HG02938 (cell line): ENCODE results near the gene ABI1.
"Not testable (repeated sequence)": the region's sequence is repeated elsewhere in the genome, so short reads cannot be mapped to it uniquely, and the experiment has no call there.

Experiments
- ATAC-seq: cut with Tn5 transposase; IDR thresholded peaks from one replicate; pipeline ENCODE4 v1.9.1; 2021; ENCODE audit warnings: mild to moderate bottlenecking, moderate library complexity; ENCODE audit not compliant: unreplicated experiment

The ABI1 gene

DNA sequence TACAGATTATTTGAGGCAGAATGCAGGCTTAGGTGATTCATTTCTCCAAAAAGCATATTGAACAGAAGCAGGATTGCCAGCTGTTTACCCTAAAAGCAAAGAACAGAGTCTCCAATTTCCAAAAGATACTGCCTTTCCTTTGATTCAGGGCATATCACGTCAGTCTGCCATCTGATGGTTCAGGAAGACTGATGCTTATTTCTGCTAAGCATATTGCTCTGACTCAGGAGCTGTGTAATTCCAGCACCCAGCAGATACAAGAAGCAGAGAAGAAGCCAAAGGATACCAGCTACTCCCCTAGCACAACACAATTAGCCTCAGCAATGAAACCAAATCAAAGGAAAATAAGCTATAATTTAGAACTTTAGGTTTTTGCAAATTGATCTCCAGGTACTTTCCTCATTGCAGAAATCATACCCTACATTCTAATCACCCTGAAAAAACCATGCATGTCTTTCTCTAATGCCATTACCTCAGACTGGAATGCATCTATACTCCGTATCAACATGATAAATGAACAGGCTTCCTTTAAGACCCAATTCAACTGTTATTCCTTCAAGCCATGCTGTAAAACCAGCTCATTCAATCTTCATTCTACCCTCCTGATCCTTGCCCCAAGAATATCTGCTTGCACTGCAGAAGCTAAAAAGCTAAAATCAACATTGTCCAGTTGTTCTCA is 55.1 kb downstream of the ABI1 start:
- no peak for ATAC-seq

DNA sequence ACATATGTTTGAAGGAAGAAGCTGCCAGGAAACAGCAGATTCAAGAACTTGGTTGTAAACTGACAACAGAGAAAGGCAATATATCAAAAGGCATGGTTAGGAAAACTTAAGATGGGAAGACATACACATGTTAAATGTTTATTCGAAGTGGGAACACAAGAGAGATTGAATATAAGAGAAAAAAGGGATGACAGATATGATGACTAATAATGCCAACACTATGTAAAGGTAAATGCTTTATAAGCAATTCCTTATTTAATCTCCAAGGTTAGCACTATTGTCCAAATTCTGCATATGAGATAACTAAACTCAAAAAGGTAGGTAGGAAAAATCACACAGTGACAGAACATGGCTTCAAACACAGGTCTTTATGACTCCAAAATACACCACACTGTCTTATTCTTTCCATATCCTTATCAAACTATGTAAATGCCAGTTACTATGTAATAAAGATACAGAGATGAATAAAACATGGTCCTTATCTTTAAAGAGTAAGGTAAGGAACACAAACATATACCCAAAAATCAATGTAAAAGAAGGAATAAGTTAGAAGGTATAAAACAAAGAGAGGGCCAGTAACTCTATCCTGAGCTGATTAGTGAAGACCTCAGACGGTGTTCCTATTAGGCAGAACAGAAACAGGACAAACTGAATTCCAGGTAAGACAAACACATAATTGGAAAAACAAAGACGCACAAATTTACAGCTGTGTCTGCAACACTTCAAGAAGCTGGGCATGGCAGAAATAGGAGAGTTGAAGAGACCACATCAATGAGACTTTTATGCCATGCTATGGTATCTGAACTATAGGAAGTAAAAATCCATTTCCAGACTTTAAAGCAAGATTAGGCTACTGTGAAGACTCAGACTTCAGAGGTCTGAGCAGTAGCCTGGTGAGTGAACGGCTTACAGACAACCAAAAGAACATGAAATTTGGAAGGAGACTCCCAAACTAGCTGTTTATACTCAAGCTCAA is 56.1 kb downstream of the ABI1 start:
- ATAC-seq = no peak

DNA sequence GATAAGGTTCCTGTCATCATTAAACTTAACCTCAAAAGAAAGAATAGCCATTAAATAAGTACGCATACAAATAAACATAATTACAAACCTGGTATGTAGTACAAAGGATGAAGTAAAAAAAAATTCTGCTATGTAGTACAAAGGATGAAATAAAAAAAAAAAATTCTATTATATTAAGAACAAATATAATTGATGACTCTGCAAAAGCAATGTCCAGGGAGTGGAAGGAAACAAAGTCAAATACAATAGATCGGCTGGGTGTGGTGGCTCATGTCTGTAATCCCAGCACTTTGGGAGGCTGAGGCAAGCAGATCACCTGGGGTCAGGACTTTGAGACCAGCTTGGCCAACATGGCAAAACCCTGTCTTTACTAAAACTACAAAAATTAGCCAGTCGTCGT is 56.9 kb downstream of the ABI1 start:
- no peak for ATAC-seq

DNA sequence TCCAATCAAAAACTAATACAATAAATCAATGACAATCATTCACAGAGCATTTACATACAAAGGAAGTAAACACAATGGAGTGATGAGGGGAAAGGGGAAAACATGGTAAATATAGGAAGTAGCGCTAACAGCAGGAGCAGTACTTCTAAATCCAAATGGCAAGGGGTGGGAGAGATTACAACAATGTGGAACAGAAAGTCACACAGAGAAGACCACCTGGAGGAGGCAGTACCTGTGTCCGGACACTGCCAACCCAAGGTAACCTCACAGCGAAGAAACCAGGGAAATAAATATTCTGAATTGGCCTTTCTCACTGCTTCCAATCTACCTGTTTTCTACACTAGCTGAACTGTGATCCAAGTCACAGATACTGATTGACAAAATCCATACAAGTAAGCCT is 58.2 kb downstream of the ABI1 start:
- ATAC-seq = no peak

DNA sequence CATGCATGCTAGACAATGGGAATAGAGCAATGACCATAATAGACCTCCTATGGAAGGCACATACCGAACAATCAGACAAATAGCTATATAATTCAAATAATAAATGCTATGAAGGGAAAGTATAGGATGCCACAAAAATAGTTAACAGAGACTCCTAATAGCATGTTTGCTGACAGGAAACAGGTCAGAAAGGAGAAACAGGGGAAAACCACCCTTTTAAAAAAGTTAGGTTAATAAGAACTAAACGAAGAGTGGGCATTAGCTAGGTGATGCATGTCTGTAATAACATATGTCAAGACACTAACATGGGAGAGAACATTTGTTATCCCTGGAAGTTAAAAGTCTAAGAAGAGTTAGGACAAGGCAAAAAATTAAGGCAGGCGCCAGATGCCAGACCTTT is 58.9 kb downstream of the ABI1 start:
- no peak for ATAC-seq

DNA sequence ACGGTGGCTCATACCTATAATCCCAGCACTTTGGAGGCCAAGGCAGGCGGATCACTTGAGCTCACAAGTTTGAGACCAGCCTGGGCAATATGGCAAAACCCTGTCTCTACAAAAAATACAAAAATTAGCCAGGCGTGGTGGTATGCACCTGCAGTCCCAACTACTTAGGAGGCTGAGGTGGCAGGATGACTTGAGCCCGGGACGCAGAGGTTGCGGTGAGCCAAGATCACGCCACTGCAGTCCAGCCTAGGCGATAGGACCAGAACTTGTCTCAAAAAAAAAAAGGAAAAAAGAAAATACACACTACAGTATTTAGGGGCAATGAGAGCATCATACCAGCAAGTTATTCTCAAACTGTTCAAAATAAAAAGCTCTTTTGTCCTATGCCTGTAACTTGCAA is 59.5 kb downstream of the ABI1 start:
- no peak for ATAC-seq

DNA sequence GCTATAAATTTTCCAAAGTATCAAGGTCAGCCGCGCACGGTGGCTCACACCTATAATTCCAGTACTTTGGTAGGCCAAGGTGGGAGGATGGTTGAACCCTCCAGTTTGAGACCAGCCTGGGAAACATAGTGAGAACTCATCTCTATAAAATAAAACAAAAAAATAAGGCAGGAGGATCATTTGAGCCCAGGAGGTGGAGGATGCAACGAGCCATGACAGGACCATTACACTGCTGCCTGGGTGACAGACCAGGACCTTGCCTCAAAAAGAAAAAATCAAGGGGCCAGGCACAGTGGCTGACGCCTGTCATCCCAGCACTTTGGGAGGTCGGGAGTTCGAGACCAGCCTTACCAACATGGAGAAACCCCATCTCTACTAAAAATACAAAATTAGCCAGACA is 60.3 kb downstream of the ABI1 start:
- no peak for ATAC-seq

DNA sequence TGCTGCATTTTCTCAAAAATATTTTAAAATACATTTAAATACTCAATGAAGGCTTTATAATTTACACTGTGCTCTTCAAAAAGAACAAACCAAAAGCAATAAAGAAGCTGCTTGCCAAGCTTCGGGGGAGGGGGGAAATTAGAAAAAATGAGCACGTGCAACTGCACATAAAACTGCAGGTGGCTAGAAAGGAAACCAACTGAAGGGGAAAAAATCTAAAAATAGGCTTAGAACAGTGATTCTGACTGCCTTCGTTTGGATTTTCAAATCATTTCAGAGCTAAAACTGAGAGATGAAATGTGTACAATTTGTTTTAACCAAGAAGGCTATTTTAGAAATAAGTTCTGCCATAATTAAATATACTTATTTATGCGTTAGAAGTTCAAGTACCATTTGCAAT is 61.4 kb downstream of the ABI1 start:
- no peak for ATAC-seq

DNA sequence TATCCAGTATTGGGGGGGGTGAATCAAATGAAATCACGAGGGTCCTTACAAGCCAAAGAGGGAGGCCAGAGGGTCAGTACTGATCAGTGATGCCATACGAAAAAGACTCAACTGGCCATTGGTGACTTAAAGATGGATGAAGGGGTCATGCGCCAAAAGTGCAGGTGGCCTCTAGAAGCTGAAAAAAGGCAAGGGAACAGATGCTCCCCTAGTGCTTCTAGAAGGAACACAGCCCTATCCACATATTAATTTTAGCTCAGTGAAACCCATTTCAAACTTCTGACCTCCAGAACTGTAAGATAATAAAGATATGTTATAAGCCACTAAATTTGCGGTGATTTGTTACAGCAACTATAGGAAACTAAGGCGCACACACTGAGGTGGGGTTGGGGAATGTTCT is 62.5 kb downstream of the ABI1 start:
- no peak for ATAC-seq

DNA sequence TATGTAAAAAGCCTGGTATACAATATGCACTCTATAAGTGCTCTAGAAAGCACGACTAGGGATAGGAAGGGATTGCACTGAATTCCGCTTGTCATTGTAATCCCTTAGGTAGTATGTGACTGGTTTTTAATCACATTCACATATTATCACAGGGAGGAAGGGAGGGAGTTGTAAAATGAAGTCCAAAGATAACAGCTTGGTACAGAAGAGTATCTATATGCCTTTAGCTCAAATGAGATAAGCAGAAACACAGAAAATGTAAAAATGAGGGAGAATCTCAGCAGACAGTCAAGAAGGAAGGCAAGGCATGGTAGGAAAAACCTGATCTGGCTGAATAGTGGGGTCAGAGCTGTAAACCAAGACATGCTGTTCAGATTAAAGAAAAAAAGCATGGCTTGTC is 63.4 kb downstream of the ABI1 start:
- no peak for ATAC-seq

DNA sequence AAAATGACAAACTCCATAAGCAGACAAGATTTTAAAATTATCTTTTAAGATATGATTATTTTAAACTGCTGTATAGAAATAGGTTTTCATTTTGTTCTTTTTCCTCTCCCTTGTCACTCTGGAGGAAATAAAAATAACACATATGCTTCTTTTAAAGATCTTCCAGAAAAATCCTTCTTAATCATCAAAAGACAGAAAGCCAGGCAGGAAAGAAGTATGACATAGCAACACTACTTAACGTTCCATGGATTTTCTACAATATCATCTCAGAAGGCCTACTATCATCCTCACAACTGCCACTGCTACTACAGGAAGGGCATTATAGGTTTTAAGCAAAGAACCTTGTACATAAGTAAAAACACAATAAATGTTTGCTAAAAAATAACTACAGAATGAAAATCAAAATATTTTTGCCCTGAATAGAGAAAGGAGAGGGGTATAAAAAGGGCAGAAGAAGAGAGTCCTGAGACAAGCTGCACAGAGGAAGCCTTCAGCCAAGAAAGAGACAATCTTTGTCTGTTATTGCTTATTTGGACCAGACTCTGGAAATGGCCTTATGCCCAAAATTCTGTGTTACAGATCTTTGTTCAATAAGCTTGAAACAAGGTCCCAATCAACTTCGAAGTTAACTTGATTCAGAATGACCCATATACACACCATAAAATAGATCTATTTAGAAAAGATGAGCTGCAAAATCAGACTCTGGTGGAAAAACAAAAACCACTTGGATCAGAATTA is 67.8 kb downstream of the ABI1 start:
- no peak for ATAC-seq

DNA sequence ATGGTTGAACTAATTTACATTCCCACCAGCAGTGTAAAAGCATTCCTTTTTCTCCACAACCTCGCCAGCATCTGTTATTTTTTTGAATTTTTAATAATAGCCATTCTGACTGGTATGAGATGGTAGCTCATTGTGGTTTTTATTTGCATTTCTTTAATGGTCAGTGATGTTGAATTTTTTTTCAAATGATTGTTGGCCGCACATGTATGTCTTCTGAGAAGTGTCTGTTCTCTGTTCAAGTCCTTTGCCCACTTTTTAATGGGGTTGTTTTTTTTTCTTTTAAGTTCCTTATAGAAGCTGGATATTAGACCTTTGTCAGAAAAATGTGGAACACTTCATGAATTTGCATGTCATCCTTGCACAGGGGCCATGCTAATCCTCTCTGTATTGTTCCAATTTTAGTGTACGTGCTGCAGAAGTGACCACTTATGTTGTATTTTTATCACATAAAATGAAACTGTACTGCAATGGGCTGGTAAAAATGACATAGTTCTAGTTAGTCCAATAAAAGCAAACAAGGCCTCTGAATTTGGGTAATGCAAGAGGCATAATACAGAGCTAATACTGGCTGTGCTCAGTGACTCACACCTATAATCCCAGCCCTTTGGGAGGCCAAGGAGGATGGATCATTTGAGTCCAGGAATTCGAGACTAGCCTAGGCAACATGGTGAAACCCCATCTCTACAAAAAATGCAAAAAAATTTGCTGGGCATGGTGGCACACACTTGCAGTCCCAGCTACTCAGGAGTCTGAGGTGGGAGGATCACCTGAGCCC is 70.3 kb downstream of the ABI1 start:
- ATAC-seq = no peak

DNA sequence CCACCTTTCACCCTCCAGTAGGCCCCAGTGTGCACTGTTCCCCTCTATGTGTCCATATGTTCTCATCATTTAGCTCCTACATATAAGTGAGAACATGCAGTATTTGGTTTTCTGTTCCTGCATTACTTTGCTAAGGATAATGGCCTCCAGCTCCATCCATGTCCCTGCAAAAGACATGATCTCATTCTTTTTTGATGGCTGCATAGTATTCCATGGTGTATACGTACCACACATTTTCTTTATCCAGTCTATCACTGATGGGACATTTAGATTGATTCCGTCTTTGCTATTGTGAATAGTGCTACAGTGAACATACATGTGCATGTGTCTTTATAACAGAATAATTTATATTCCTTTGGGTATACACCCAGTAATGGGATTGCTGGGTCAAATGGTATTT is 71.0 kb downstream of the ABI1 start:
- ATAC-seq = not testable (repeated sequence)

DNA sequence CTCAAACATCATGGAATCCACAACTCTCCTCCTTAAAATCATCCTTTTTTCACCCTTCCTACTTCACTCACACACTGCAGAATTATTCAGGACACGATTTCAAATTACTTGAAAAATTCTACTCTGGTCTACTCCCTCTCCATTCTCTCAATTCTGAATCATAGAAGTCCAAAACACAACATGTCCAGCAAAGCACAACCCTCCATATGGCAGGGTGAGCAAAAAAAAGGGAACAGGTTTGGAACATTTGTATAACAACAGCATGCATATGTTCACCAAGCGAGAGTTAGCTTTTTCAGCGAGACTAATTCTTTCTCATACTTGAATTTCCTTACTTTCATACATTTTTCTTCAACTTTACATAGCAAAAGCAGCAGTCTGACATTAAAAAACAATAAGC is 73.4 kb downstream of the ABI1 start:
- ATAC-seq = no peak

DNA sequence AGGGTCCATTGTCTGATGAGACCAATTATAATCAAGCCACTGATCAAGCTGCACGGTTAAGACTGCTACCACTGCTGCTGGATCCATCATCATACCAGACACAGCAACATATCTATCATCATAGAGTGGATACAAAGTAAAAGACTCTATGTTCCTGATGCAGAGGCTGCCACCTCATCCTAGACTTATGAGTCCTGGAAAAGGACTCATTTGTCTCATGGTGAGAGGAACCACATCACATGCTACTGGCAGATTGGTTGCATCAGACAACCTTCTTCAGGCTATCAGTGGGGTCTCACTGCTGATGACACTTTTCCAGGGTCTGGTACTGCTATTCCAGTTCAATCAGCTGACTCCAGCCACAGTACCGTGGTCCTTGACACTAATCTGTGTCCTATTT is 79.0 kb downstream of the ABI1 start:
- ATAC-seq = no peak

DNA sequence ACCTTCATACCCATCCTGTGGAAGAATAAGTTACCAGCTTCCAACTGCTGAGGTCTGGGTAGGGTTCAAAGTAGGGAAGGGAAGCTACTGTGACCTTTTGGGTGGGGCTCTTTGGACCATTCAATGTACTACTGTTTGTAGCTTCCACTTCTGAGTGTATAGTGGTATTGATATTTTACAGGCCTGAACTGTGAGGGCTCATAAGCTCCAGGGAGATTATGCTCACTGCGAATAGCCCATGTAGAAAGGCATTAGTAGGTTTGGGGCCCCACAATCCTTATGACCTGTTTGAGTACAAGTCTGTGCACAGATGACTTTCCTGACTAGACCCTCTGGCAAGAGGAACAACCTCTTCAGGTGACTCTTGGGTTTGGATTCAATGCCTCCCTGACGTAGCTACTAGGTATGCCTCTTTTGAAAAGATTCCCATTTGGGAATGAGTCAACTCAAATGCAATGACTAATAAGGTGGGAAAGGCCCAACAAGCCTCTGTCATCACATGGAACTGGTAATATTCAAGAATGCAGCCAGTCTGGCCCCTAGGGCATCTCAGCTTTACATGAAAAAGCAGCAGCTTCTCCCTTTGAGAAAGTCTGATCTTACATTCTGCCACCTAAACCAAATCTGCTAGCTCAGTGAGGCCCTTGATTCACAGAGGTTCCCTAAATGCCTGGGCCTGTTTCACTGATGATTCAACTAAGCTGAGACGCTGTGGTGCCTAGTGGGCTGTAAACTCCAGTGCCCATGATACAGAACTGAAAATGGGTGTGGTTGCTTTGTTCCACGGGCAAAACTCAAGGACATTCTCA is 79.8 kb downstream of the ABI1 start:
- no peak for ATAC-seq

DNA sequence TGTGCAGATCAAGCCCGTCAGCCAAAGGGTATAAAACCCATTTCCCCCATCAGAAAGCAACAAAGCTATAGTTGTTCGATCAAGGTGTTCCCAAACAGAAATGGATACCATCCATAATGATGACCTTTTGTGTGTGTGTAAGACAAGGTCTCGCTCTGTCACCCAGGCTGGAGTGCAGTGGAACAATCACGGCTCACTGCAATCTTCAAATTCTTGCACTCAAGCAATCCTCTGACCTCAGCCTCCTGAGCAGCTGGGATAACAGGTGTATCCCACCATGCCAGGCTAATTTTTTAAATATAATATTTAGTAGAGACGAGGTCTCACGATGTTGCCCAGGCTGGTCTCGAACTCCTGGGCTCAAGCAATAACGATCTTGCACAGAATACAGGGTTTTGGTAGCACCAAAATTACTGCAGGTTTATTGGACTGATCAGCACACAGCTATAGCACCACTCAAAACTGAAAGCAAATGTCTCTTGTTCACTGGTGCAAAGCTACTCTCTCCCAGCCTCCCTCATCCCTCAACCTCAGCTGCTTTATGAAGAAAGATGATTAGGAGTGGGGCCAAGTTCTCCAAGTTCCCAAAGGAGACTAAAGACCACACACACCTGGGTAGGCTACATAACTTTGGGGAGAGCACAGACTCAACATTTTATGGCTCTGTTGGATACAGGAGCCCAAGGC is 80.5 kb downstream of the ABI1 start:
- ATAC-seq = peak; percentile 42

DNA sequence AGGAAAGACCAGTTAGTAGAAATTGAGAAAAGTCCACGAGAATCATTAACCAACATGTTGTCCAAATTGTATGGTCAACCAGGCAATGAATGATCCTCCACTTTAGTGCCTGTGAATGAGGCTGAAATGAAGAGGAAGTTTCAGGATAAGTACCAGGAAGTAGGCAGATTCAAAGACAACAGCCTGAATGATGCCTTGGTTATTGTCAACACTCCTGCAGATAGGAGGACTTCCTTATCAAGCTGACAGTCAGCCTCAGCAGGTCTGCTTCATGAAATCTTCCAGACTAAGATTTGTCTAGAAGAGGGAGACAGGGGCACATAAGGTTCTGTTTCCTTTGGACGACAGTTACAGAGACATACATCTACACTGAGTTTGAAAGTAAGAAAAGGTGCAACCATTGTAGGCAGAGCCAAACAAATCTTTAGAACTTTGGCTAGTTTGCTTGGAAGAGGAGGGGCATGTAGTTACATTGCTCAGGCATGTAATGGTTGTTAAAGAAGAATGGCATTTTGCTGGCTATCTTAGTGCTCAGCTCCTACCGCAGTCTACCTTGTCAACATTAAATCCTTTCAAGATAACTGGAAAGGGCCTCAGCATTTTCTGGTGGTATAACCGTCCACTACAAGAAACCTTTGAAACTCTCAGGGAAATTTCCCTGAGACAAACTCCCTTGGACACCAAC is 81.4 kb downstream of the ABI1 start:
- no peak for ATAC-seq

DNA sequence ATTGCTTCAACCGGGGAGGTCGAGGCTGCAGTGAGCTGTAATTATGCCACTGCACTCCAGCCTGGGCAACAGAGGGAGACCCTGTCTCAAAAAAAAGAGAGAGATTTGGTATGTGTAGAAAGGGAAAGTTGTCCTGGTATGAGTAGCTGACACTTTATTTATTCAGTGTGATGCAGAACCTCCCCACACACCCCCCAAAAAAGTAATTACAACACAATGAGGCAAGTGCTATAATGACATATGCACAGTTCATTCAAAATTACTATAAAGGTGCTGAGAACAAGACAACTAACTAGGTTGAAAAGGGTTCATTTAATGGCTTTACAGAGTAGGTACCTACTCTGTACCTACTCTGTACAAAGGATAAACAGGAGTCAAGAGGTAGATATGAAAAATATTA is 83.1 kb downstream of the ABI1 start:
- ATAC-seq = no peak
